A172 (cell line): ENCODE measurements around the gene ENG. TPM values are rescaled to one million over a fixed set of nuclear protein-coding genes. Genes with fewer than 3 reads are reported as not detected.
A peak's percentile ranks its signal among the peaks of the same experiment; 100 is the strongest.
"Not testable (repeated sequence)": the region's sequence is repeated elsewhere in the genome, so short reads cannot be mapped to it uniquely, and the experiment has no call there.

ENCODE experiments used
- DNase-seq: peaks from one replicate; pipeline ENCODE4 v3.0.0-alpha.2; 2015; ENCODE audit warnings: low spot score
- total RNA-seq: library from RNA; depleted of rRNA; stranded (reverse); fragments of >200 nt; shearing (Covaris generic); gene quantifications from 2 replicates; pipeline ENCODE4 v1.2.3, GENCODE V29; 2014

ENG gene
- total RNA-seq, 1 experiment from 2014 or later = 49.5 TPM

DNA sequence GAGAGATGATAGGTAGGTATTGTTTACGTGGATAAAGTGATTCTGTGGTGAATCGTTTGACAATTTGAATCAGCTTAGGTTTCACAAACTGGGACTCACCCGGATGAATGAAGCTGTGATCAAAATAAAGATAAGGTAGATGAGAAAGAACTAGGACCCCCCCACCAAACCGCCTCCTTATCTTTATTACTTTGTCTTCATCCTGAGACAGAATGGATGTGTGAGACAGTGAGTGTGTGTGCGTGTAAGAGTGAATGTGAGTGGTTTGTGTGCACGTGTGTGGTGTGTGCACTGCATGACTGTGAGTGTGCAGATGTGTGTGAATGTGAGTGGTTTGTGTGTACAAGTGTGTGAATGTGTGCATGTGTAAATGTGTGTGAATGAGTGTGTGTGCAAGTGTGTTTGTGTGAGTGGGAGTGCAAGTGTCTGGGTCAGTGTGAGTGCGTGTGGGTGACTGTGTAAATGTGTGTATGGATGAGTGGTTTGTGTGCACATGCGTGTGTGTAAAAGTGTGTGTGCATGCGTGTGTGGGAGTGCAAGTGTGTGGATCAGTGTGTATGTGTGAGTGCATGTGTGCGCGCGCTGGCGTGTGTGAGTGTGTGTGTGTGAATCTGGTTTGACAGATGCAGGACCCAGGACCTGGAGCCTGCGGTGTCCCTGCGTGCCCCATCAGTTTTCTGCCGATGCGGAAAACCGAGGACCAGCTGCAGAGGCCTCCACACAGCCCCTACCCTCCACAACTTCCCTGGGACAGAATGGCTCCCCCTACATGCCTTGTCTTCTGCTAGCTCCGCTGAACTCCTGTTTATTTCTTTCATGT is 11.4 kb upstream of the ENG start:
- no peak for DNase-seq

DNA sequence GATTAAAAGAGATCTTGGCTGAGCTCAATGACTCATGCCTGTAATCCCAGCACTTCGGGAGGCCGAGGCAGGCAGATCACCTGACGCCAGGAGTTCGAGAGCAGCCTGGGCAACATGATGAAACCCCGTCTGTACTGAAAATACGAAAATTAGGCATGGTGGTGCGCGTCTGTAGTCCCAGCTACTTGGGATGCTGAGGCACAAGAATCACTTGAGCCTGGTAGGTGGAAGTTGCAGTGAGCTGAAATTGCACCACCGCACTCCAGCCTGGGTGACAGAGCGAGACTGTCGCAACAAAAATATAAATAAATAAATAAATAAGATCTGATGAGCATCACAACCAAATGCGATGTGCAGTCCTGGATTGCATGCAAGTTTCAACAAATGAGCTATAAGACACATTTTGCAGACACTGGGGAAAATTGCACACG is 8.7 kb upstream of the ENG start:
- no peak for DNase-seq

DNA sequence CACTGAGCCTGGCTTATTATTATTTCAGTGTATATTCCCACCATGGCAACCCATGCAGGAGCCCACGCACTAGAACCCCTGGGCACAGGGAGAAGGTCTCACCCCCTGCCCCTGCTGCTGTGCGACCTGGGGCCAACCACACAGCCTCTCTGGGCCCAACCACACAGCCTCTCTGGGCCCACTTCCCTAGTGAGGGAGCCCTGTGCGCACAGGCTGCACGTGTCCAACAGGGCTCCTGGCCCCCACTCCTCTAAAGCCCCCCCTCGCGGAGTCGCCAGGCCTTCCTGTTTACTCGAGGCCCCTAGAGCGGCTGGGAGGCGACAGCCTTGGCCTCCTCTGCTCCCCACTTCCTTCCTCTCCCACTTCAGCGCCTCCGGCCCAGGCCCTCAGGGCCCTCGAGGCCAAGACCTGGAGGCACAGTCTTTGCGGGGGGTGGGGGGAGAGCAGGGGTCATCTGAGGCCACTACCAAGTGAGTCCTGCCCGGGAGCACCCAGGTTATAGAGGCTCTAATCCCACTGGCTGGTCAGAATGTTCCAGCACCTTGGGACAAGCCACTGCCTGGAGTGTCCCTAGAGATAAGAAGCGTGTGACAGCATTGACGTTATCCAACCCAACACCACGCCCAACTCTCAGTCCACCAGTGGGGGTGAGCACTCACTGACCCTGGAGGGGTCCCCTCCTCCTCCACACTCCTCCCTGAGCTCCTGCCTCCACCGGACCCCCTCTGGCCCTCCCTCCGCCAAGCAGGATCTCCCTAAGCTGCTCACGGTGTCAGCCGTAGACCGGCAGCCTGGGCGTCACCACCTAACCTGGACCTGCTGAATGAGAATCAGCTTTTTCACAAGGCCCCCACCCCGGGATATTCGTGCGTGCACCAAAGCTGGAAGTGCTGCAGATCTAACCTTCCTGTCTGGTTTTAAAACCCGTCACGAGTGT is 7.9 kb upstream of the ENG start:
- DNase-seq = no peak

DNA sequence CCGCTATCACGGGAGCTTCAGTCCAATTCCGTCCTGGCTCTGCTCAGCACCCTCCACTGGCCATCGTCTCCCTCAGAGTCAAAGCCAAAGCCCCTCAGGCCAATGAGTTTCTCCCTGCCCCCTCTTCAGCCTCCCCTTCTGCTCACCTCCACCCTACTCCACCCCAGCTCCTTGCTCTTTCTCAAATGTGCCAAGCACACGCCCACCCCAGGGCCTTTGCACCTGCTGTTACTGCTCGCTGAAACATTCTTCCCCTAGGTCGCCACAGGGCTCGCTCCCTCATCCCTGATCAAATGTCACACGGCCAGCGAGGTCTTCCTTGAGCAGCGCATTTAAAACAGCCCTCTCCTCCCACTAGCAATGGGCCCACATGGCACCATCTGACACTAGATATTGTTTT is 6.3 kb upstream of the ENG start:
- no peak for DNase-seq

DNA sequence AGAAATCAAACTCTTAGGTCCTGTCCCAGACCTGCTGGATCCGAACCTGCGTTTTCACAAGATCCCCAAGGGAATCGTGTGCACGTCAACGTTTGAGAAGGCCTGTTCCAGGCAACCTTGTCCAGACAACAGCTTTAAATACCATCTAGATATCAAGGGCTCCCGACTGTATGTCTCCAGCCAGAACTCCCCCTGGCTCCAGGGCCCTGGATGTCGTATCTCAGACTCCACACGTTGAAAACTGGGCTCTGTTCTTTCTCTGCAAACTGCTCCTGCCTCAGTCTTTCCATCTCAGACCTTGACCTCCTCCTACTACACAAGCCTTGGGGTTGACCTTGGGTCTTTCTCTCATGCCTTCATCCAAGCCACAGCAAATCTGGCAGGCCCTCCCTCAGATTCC is 5.8 kb upstream of the ENG start:
- no peak for DNase-seq

GRCh38 chr9:127858041-127858512 is 3.6 kb upstream of the ENG start:
- peak; percentile 66 for DNase-seq

DNA sequence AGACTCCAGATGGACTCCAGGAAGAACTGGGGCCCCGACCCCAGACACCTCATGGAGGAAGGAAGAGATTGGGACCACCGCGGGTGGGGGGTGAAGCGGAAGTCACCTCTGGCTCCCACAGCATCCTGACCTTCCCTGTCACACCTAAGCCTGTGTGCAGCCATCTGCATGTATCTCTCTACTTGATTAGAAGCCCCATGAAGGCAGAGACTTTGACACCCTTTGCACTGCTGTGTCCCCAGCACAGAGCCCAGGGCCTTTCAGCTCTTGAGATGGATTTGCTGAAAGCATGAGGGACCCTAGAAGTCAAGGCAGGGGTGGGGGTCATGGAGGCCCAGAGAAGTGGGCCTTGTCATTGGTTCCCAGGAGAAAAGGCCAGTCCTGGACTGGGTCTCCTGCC is 2.8 kb upstream of the ENG start:
- DNase-seq = no peak

DNA sequence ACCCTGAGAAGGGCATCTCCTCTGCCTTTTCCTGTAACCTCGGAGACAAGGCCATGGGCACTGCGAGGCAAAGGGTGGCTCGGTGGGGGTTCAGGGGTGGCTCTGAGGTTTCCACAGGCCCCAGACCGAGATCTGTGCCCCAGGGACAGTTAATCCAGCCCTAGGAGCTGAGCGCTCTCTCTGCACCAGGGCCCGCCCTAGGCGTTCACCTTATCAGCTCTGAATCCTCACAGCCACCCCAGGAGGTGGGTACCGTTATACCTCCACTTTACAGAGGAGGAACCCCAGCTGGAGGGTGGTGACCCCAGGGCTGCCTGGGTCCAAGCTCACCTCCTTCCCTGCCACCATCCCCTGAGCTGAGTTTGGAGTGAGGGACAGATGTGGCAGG is 2.3 kb upstream of the ENG start:
- no peak for DNase-seq

DNA sequence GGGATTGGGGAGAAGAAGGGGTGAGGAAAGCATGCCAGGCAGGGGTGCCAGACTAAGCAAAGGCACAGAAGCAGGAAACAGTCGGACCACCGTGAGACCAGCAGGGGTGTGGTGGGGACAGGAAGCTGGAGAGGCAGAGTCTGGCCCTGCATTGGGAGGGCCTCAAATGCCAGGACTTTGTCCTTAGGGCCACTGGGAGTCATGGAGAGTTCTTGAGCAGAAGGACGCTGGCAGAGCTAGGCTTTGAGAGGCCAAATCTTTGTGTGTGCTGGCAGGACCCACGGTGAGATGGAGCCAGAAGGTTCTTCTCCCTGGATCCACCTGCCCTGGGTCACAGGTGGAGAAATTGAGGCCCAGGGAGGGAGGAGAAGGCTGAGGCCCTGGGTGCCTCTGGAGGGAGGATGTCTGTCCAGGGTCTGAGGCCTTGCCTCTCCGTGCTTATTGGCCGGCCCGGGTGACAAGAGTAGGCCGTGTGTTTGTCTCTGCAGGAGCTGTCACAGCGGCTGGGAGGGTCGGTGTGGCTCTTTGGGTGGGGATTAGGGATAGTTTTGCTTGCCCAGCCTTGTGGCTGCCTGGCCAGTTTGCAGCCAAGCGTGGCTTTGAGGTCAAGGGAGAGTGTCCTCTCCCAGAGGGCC is 1.8 kb upstream of the ENG start:
- DNase-seq = no peak

DNA sequence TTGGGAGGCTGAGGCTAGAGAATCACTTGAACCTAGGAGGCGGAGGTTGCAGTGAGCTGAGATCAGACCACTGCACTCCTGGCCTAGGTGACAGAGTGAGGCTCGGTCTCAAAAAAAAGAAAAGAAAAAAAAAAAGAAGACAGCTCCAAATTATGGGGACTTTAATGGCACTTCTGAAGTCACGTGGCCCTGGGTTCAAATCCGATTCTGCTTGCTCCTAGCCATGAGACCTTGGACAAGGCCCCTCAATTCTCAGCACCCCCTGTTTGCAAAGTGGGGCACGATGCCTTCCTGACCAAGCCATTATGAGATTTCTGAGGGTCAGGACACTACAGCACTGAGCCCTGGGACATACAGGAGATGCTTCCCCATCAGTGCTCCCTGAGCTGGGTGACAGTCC is 1.1 kb upstream of the ENG start:
- DNase-seq = no peak

GRCh38 chr9:127854960-127855359 is 502 bp upstream of the ENG start:
- DNase-seq = no peak

- DNase-seq = no peak
Observed at GRCh38 chr9:127853312-127854183, 910 bp downstream of the ENG start.

GRCh38 chr9:127852829-127853228 is 1.6 kb downstream of the ENG start:
- no peak for DNase-seq

DNA sequence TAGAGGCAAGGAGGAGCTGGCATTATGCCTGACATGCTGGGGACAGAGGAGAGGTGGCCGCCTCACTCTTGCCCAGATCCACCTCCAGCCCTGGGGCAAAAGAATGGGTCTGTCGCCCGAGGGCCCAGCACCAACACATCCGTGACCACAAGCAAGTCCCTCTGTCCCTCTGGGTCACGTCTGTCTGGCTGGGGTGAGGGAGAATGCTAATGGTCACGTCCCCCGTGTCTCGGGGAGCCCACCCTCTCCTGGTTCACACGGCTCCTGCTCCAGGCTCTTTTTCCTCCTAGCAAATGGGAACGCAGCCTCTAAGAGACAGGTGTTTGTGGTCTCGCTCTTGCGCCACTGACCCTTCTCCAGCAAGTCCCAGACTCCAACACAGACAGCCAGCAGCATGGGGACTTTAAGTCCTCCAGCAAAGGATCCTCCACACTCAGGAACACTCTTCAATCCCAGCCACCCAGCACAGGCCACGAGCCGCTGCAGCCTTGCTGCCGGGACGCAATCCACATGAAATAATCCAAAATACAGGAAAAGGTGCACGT is 4.1 kb downstream of the ENG start:
- no peak for DNase-seq

DNA sequence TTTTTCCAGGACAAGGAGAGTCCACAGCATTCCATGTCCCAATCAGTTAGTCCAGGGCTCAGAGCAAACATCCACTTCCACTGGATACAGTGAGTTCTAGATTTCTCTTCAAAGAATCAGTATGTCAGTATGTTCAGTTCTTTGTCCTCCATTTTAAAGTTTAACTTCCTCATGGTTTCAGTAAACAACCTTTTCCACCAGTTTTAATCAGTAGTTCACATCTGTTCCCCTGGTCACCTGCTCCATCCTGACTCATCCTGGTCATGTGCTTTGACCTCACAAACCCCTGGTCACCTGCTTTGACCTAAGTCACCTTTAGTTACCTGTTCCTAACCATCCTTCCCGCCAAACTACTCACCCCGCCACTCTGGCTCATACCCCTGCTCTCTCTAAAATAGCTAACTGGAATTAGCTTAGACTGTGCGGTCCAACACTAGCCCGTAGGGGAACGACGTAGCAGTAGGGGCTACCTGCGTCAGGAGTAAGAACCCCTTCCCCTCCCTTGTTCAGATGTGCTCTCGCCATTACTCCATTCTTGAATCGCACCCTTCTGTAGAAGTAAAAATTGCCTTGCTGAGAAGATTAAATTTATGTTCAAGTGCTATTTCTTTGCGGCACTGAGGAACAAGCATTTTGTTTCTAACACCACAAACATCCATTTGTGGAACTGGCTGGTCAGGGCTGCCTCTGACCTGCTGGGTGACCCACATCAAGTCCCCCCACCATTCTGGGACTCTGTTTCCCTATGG is 5.5 kb downstream of the ENG start:
- DNase-seq = no peak

- no peak for DNase-seq
Observed at GRCh38 chr9:127847833-127848755, 6.4 kb downstream of the ENG start.

GRCh38 chr9:127847178-127847510 is 7.3 kb downstream of the ENG start:
- peak; percentile 87 for DNase-seq

- peak; percentile 71 for DNase-seq
Observed at GRCh38 chr9:127846443-127847177, 7.8 kb downstream of the ENG start.

DNA sequence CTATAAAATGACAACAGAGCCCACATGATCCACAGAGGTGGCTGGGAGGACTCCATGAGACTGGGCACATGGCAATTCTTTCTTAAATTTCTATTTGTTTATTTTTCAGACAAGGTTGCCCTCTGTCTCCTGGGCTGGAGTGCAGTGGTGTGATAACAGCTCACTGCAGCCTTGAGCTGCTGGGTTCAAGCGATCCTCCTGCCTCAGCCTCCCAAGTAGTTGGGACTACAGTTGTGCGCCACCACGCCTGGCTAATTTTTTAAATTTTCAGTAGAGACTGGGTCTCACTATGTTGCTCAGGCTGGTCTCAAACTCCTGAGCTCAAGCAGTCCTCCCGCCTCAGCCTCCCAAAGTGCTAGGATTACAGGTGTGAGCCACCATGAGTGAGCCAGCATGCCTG is 8.8 kb downstream of the ENG start:
- not testable (repeated sequence) for DNase-seq
